GM18951 (cell line): ENCODE results near the gene ZMYND12.
"Not testable (repeated sequence)": the region's sequence is repeated elsewhere in the genome, so short reads cannot be mapped to it uniquely, and the experiment has no call there.

Experiments used
- POLR2A ChIP-seq: IDR thresholded peaks from 4 replicates; pipeline ENCODE4 v1.6.1; 2011; ENCODE audit warnings: mild to moderate bottlenecking; ENCODE audit not compliant: insufficient read length, insufficient read depth; ENCODE audit errors: extremely low read depth
- in situ Hi-C: fragments of 300-500 bp; cut with MboI; formaldehyde crosslinking; loops from one replicate; pipeline ENCODE4 v1.12.0; 2022; ENCODE audit warnings: low sequenced_read_pairs, mixed read lengths, inconsistent platforms; ENCODE audit not compliant: unreplicated experiment

ZMYND12 gene, protein sequence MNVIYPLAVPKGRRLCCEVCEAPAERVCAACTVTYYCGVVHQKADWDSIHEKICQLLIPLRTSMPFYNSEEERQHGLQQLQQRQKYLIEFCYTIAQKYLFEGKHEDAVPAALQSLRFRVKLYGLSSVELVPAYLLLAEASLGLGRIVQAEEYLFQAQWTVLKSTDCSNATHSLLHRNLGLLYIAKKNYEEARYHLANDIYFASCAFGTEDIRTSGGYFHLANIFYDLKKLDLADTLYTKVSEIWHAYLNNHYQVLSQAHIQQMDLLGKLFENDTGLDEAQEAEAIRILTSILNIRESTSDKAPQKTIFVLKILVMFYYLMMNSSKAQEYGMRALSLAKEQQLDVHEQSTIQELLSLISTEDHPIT

DNA sequence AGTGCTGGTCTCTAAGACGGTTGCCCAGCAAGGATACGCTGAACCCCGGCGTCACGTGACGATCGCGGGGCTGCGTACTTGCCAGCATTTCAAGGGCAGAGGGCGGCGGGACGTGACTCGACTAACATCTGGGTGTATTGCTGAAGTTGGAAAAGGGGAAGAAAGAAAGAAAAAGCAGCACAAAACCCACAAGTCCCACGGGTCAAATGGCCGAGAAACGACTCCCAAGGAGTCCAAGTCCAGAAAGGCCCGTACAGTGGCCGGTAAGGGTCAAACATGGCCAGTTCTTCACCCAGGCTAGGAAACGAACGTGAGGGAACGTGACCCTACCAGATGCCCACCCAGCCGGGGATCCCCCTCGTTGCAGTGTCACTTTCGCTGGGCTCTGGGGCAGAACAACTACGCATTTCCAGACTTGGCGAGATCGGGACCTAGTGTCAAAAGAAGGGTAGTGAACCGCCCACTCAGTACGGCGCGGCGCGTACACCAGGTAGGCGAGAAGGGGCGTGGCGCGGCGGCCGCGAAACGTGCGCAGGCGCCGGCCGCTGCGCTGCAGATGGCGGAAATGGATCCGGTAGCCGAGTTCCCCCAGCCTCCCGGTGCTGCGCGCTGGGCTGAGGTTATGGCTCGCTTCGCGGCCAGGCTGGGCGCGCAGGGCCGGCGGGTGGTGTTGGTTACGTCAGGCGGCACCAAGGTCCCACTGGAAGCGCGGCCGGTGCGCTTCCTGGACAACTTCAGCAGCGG is at the start of gene ZMYND12, which contains the start of gene PPCS:
TSS of gene ZMYND12 (minus strand) at position 13 of the 744 bp plus-strand sequence. CDS start 25 bp downstream, outside the sequence.
TSS of gene PPCS (plus strand) at position 534 of the 744 bp plus-strand sequence. CDS start at position 557, 23 bp downstream.
- TF ChIP-seq POLR2A, result peak; percentile 97
- in situ Hi-C loops, result no loop called here

DNA sequence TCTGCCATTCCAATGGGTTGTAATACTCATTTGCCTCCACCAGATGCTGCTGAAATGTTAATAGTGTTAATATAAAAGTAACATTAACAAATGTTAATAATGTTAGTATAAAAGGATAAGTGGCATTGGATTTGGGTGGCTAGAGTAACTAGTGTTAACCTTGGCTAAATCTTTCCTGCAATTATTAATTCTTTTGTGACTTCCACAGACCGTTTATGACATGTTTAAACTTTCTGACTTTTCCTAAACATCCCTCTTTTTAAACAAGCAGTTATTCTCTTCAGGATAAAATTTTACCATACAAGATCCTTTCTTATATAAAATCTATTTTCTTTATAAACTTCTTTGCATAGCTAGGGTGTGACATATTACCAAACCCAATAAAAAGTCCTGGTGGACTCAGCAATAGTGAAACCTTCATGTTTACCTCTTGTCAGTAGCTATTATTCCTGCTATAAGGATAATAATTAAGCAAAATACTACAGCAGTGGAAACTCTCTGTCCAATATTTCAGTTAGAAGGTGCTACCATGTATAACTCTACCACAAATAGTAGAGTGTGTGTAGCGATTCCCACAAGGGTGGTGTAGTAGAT is 48.8 kb upstream of the ZMYND12 start:
- TF ChIP-seq POLR2A, result no peak
- in situ Hi-C loops, result no loop called here

GRCh38 chr1:42502031-42502430 is 46.2 kb upstream of the ZMYND12 start:
- in situ Hi-C loops, result not testable (repeated sequence)

- no peak for TF ChIP-seq POLR2A
- in situ Hi-C loops, result no loop called here
These were observed 34.4 kb upstream of the ZMYND12 start for GRCh38 chr1:42490237-42490636.

GRCh38 chr1:42484382-42484781 is 28.6 kb upstream of the ZMYND12 start:
- no peak for TF ChIP-seq POLR2A
- in situ Hi-C loops, result no loop called here

DNA sequence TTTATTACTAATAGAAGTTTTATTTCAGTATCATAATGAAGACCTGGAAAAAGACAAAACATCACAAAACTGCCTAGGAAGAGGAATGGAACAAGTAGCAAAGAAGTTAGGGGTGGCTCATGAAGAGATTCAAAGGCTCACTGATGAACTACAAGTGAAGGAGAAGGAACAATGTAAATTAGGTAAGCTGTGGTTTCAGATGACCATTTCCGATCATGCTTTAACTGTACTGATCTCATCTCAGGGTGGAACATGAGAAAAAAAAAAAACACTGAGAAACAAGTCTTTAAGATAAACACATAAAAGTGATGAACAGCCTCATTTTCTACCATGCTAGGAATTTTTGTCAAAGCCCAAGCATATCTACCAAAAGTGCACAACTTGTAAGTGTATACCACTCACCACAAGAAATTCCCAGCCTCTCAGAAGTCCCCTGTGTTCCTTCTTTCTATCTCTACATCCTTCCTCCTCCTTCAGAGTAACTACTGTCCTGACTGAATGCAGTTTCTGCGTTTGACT is 26.9 kb upstream of the ZMYND12 start:
- no peak for TF ChIP-seq POLR2A
- in situ Hi-C loops, result no loop called here

DNA sequence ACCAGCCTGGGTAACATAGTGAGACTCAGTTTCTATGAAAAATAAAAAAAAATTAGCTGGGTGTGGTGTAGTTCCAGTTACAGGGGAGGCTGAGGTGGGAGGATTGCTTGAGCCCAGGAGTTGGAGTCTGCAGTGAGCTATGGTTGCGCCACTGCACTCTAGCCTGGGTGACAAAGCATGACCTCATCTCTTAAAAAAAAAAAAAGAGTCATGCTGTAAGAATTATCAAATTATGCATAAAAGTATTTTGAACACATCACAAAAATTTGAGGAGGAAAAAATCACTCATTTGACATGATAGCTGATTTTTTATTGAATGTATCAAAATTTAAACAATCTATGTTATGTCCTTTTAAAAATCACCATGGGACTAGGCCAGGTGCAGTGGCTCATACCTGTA is 25.1 kb upstream of the ZMYND12 start:
- no peak for TF ChIP-seq POLR2A
- in situ Hi-C loops, result no loop called here

DNA sequence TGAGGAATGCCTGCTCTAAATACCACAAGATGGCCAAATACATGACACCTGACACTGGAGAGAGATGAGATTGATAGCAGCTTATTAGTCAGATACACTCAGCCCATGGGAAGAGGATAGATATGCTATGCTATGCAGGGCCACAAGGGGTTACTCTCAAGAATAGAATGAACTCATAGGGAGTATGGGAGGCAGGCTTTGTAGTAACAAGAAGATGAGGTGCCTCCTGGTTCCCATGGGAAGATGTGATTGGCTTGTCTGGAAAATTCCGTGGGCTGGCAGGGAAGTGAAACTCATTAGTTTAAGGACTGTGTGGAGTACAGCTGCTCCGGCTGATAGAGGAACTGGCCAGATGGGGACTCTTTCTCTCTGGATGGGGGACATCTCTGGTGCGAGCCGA is 23.8 kb upstream of the ZMYND12 start:
- TF ChIP-seq POLR2A, result no peak
- in situ Hi-C loops, result no loop called here

- in situ Hi-C loops, result no loop called here
- no peak for TF ChIP-seq POLR2A
These were observed 22.0 kb upstream of the ZMYND12 start for GRCh38 chr1:42477775-42478174.

GRCh38 chr1:42477354-42477753 is 21.5 kb upstream of the ZMYND12 start:
- in situ Hi-C loops, result not testable (repeated sequence)

GRCh38 chr1:42476605-42477004 is 20.8 kb upstream of the ZMYND12 start:
- in situ Hi-C loops, result no loop called here
- no peak for TF ChIP-seq POLR2A

- in situ Hi-C loops, result no loop called here
These were observed 13.9 kb upstream of the ZMYND12 start for GRCh38 chr1:42469727-42470126.

DNA sequence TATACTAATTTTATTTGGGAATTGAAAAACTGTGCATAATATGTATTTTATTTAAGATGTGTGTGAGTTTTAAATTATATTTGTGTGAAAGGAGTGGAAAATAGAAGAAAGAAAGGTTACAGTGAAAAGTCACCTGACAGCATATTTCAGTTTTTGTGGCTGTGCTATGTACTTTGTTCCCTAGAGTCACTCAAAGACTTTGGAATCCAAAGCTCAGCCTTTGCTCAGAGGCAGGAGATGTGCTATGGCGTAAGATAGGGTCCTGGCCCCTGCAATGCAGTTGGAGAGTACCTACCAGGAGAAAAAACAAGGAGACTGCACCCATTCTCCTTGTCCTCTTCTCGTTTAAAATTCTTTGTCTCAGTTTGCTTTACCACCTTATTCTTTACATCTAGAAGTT is 10.2 kb upstream of the ZMYND12 start:
- TF ChIP-seq POLR2A, result no peak
- in situ Hi-C loops, result no loop called here

More at GRCh38 chr1:42469727-42470126, 13.9 kb upstream of the ZMYND12 start:
- no peak for TF ChIP-seq POLR2A

- in situ Hi-C loops, result no loop called here
- TF ChIP-seq POLR2A, result no peak
These were observed 8.1 kb upstream of the ZMYND12 start for GRCh38 chr1:42463921-42464320.
